Measurements from ENCODE around the gene SCP2.

SCP2 gene

GRCh38 chr1:53079251-53079650 lies 152.2 kb downstream of the SCP2 start:
- DNase-seq (ENCODE audit: extremely low read depth in 1 of 2, low read depth in 1 of 2): no peak

- DNase-seq (ENCODE audit: extremely low read depth in 1 of 2, low read depth in 1 of 2): no peak
These were observed 153.0 kb downstream of the SCP2 start for GRCh38 chr1:53080041-53080440.

- no peak for DNase-seq (ENCODE audit: extremely low read depth in 1 of 2, low read depth in 1 of 2)
These were observed 153.7 kb downstream of the SCP2 start for GRCh38 chr1:53080769-53081168.

- DNase-seq (ENCODE audit: extremely low read depth in 1 of 2, low read depth in 1 of 2): no peak
These were observed 154.4 kb downstream of the SCP2 start for GRCh38 chr1:53081384-53082066.

GRCh38 chr1:53082826-53083455 lies 155.9 kb downstream of the SCP2 start:
- DNase-seq (ENCODE audit: extremely low read depth in 1 of 2, low read depth in 1 of 2): no peak

- no peak for DNase-seq (ENCODE audit: extremely low read depth in 1 of 2, low read depth in 1 of 2)
These were observed 156.8 kb downstream of the SCP2 start for GRCh38 chr1:53083636-53084588.

GRCh38 chr1:53084589-53084971 lies 157.5 kb downstream of the SCP2 start:
- DNase-seq (ENCODE audit: extremely low read depth in 1 of 2, low read depth in 1 of 2): no peak

GRCh38 chr1:53085405-53085804 lies 158.3 kb downstream of the SCP2 start:
- DNase-seq (ENCODE audit: extremely low read depth in 1 of 2, low read depth in 1 of 2): no peak

- DNase-seq (ENCODE audit: extremely low read depth in 1 of 2, low read depth in 1 of 2): no peak
These were observed 159.5 kb downstream of the SCP2 start for GRCh38 chr1:53086491-53087070.

- DNase-seq (ENCODE audit: extremely low read depth in 1 of 2, low read depth in 1 of 2): no peak
These were observed 160.5 kb downstream of the SCP2 start for GRCh38 chr1:53087332-53088285.

- no peak for DNase-seq (ENCODE audit: extremely low read depth in 1 of 2, low read depth in 1 of 2)
These were observed 161.7 kb downstream of the SCP2 start for GRCh38 chr1:53088616-53089300.

GRCh38 chr1:53089478-53090226 lies 162.6 kb downstream of the SCP2 start:
- no peak for DNase-seq (ENCODE audit: extremely low read depth in 1 of 2, low read depth in 1 of 2)

GRCh38 chr1:53090227-53091147 lies 163.4 kb downstream of the SCP2 start:
- no peak for DNase-seq (ENCODE audit: extremely low read depth in 1 of 2, low read depth in 1 of 2)

GRCh38 chr1:53091841-53092645 lies 165.0 kb downstream of the SCP2 start:
- DNase-seq (ENCODE audit: extremely low read depth in 1 of 2, low read depth in 1 of 2): no peak

- no peak for DNase-seq (ENCODE audit: extremely low read depth in 1 of 2, low read depth in 1 of 2)
These were observed 165.8 kb downstream of the SCP2 start for GRCh38 chr1:53092659-53093450.

GRCh38 chr1:53093451-53093754 lies 166.3 kb downstream of the SCP2 start:
- DNase-seq (ENCODE audit: extremely low read depth in 1 of 2, low read depth in 1 of 2): no peak

Data from stimulated activated CD8-positive, alpha-beta memory T cell treated with anti-CD3 and anti-CD28 coated beads, Interleukin-7, amount 100 ng/mL, for 48 hours (primary cell).